Spleen (tissue), 7 donors: ENCODE measurements around the gene RFNG.

ENCODE experiments used
- CTCF ChIP-seq, 11 experiments: fragments of 200-600 bp in 7 of 11; fragments of 450-650 bp in 4 of 11; sonication (generic) in 4 of 11; IDR thresholded peaks in 8 of 11; conservative IDR thresholded peaks in 3 of 11; 1 replicate in 7 of 11; 2 replicates in 4 of 11; pipeline versions ENCODE4 v1.4.0 to v1.8.0; 2016 to 2021; ENCODE audit warnings: antibody characterized with exemption in 11 of 11, inconsistent platforms in 4 of 11, mild to moderate bottlenecking in 1 of 11
- POLR2A ChIP-seq, 3 donors: fragments of 450-650 bp; IDR thresholded peaks; one replicate each; pipeline ENCODE4 v1.5.1; 2017; ENCODE audit warnings: antibody characterized with exemption in 3 of 3, mild to moderate bottlenecking in 1 of 3
- POLR2AphosphoS5 ChIP-seq, 3 donors: sonication (generic); formaldehyde crosslinking; IDR thresholded peaks; one replicate each; pipeline ENCODE4 v1.5.1; 2017; ENCODE audit warnings: antibody characterized with exemption in 3 of 3
- donor health status: DM: no; HTN: no; CAD: no; lungs with moderate emphysema.
- donor health status: DM: no; HTN: no; CAD: no.
- donor health status: DM: no; HTN: no; CAD: no.

- TF ChIP-seq CTCF (IDR thresholded peaks at IDR 0.05 in 8 of 11, conservative IDR thresholded peaks at IDR 0.05 in 3 of 11) (no peak), POLR2A (IDR thresholded peaks at IDR 0.05) (no peak), POLR2AphosphoS5 (IDR thresholded peaks at IDR 0.05) (peak in 2 of 3 donors; percentile 6 to 10)
These were observed 7.8 kb upstream of the RFNG start for GRCh38 chr17:82059272-82060000.
